Measurements from ENCODE around the gene CEP131. TPM values are rescaled to one million over a fixed set of nuclear protein-coding genes. Genes with fewer than 3 reads are reported as not detected.

The CEP131 gene
- total and polyA plus RNA-seq, 2 donors (not counting 3 experiments of a cell fraction or from before 2014, with no cell fraction given), result 5.3 to 17.9 TPM

DNA sequence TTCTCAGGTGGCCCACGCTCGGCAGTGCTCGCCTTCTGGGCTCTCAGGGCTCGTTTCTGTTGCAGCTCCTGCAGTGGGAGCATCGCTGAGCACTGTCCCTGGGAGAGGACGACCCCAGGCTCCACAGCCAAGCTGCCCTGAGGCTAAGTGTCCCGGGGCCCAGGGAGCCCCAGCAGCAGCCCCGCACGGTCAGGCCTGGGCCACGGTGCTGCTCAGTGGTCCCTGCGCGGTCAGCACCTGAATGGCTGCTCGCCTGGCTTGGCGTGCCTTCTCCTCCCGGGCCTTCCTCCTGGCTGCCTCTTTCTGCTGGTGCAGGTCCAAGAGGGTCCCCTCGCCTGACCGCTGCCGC lies 23.3 kb downstream of the CEP131 start:
- H3K4me1 ChIP-seq (ENCODE audit: control insufficient read depth, extremely low read depth, insufficient read depth, low read length), result no peaks in the 10 kb centered on the region
- intact Hi-C loops (cut with micrococcal nuclease) (no loop called here), dilution Hi-C loops (cut with MboI; ENCODE audit: extremely low pct_ligation_motif_present, low sequenced_read_pairs) (no loop called here)
- no peak overlapping the region for H3K4me3 ChIP-seq (replicated peaks in 1 of 3; ENCODE audit: insufficient read depth in 1 of 3, low read depth in 1 of 3, low read length in 3 of 3)
- H3K79me2 ChIP-seq (ENCODE audit: control insufficient read depth, insufficient read depth, low read length), result no peaks in the 10 kb centered on the region
- no peak overlapping the region for H2AFZ ChIP-seq (ENCODE audit: low read depth, low read length)
- H3K9me1 ChIP-seq (replicated peaks; ENCODE audit: control insufficient read depth, extremely low read depth, insufficient read depth, low read length), result no peaks in the 10 kb centered on the region
- no peak for TF ChIP-seq POLR2A (IDR thresholded peaks at IDR 0.05; ENCODE audit: low read depth, low read length)
- TF ChIP-seq GATA2 (IDR thresholded peaks at IDR 0.05; ENCODE audit: insufficient read depth, insufficient read length, low read depth, low read length), result no peak
- TF ChIP-seq POLR2AphosphoS5 (IDR thresholded peaks at IDR 0.05; ENCODE audit: insufficient read depth, low read depth, low read length), result no peak
- TF ChIP-seq JUN (IDR thresholded peaks at IDR 0.05; ENCODE audit: borderline replicate concordance, insufficient read depth, insufficient read length, low read depth), result no peak
- TF ChIP-seq MYC (IDR thresholded peaks at IDR 0.05; ENCODE audit: low read depth, low read length), result no peak
- no peak for TF ChIP-seq EZH2 (IDR thresholded peaks at IDR 0.05; ENCODE audit: borderline replicate concordance, low read depth, low read length, severe bottlenecking)
- TF ChIP-seq, protein P1, sequence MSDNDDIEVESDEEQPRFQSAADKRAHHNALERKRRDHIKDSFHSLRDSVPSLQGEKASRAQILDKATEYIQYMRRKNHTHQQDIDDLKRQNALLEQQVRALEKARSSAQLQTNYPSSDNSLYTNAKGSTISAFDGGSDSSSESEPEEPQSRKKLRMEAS (IDR thresholded peaks at IDR 0.05; ENCODE audit: insufficient read depth, insufficient read length), result no peak
- TF ChIP-seq FOS (IDR thresholded peaks at IDR 0.05; ENCODE audit: borderline replicate concordance, insufficient read depth, low read length), result no peak
- TF ChIP-seq, protein P2, sequence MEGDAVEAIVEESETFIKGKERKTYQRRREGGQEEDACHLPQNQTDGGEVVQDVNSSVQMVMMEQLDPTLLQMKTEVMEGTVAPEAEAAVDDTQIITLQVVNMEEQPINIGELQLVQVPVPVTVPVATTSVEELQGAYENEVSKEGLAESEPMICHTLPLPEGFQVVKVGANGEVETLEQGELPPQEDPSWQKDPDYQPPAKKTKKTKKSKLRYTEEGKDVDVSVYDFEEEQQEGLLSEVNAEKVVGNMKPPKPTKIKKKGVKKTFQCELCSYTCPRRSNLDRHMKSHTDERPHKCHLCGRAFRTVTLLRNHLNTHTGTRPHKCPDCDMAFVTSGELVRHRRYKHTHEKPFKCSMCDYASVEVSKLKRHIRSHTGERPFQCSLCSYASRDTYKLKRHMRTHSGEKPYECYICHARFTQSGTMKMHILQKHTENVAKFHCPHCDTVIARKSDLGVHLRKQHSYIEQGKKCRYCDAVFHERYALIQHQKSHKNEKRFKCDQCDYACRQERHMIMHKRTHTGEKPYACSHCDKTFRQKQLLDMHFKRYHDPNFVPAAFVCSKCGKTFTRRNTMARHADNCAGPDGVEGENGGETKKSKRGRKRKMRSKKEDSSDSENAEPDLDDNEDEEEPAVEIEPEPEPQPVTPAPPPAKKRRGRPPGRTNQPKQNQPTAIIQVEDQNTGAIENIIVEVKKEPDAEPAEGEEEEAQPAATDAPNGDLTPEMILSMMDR (IDR thresholded peaks at IDR 0.05; ENCODE audit: extremely low read depth in 1 of 2, insufficient read depth in 1 of 2, low read depth in 1 of 2, low read length in 2 of 2), result no peak
- H4K20me1 ChIP-seq (replicated peaks; ENCODE audit: control insufficient read depth, extremely low read depth, insufficient read depth, low read length), result no peaks in the 10 kb centered on the region
- no peak for FAIRE-seq
- no peak overlapping the region for H3K9ac ChIP-seq (replicated peaks; ENCODE audit: extremely low read depth, insufficient read depth, low read length)
- DNase-seq (ENCODE audit: low read depth, low spot score), result no peak
- CTCF ChIA-PET, result interaction anchor here (1.5 to 4.4 kb wide), 4 partner anchors 9 to 64 kb away, joined by 3 to 91 read pairs (median 5); no protein-coding TSS in a partner anchor
- no peak overlapping the region for H3K27ac ChIP-seq (ENCODE audit: insufficient read depth, low read depth, low read length)
- no TSS peak for BruUV-seq (replicated peaks)
- H3K4me2 ChIP-seq (ENCODE audit: insufficient read depth, low read length), result no peak overlapping the region
- peaks cover 0 to 3% of the 10 kb centered on the region in 2 experiments for H3K36me3 ChIP-seq (ENCODE audit: control insufficient read depth in 2 of 2, extremely low read depth in 1 of 2, insufficient read depth in 2 of 2, low read length in 2 of 2)
- no peaks in the 10 kb centered on the region for H3K27me3 ChIP-seq (ENCODE audit: control insufficient read depth in 2 of 2, insufficient read depth in 2 of 2, low read length in 2 of 2)
- no peaks in the 10 kb centered on the region for H3K9me3 ChIP-seq (replicated peaks; ENCODE audit: control insufficient read depth, insufficient read depth, low read length)
- POLR2A ChIA-PET, result no interaction called here
